Measurements from ENCODE around the gene C19orf38.

The C19orf38 gene

GRCh38 chr19:10828981-10829821 is 19.0 kb upstream of the C19orf38 start:
- TF ChIP-seq RARB (CRISPR knock-in tag; IDR thresholded peaks at IDR 0.05), result no peak
- TF ChIP-seq ZNF70 (CRISPR knock-in tag; IDR thresholded peaks at IDR 0.05), result no peak
- no peak for TF ChIP-seq PPARA (CRISPR knock-in tag; IDR thresholded peaks at IDR 0.05; ENCODE audit: borderline replicate concordance)
- TF ChIP-seq, protein P1, sequence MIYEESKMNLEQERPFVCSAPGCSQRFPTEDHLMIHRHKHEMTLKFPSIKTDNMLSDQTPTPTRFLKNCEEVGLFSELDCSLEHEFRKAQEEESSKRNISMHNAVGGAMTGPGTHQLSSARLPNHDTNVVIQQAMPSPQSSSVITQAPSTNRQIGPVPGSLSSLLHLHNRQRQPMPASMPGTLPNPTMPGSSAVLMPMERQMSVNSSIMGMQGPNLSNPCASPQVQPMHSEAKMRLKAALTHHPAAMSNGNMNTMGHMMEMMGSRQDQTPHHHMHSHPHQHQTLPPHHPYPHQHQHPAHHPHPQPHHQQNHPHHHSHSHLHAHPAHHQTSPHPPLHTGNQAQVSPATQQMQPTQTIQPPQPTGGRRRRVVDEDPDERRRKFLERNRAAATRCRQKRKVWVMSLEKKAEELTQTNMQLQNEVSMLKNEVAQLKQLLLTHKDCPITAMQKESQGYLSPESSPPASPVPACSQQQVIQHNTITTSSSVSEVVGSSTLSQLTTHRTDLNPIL (CRISPR knock-in tag; IDR thresholded peaks at IDR 0.05; ENCODE audit: low read depth), result no peak
- no peak for TF ChIP-seq ZNF8 (CRISPR knock-in tag; IDR thresholded peaks at IDR 0.05)
- no peak for TF ChIP-seq ZFP30 (CRISPR knock-in tag; IDR thresholded peaks at IDR 0.05)
- ATAC-seq, result peak; percentile 45

GRCh38 chr19:10829967-10830366 is 18.2 kb upstream of the C19orf38 start:
- no peak for TF ChIP-seq TCF4 (CRISPR knock-in tag; IDR thresholded peaks at IDR 0.05; ENCODE audit: borderline replicate concordance)
- TF ChIP-seq ISL1 (CRISPR knock-in tag; IDR thresholded peaks at IDR 0.05), result no peak
- TF ChIP-seq ZNF70 (CRISPR knock-in tag; IDR thresholded peaks at IDR 0.05), result no peak
- no peak for TF ChIP-seq ESRRG (CRISPR knock-in tag; IDR thresholded peaks at IDR 0.05)
- TF ChIP-seq GLIS3 (CRISPR knock-in tag; IDR thresholded peaks at IDR 0.05), result no peak
- no peak for ATAC-seq

DNA sequence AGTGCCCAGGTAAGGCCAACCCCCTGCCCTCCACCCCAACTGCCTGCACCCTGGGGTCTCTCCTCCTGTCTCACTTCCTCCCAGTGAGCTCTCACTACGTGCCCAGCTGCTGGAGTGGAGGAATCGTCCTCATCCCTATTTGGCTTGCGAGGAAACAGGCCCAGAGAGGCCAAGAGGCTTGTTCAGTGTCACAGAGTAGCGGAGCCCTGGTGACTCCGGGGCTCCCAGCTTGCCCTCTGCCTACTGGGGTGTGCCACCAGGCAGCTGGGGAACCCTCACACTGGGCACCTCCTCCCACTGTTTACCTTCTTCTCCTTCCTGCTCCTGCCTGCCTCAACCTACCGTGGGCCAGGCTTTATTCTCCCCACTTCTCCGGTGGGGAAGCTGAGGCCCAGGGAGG is 17.8 kb upstream of the C19orf38 start:
- ATAC-seq, result no peak
- TF ChIP-seq TSHZ2 (CRISPR knock-in tag; IDR thresholded peaks at IDR 0.05) (no peak), TCF4 (CRISPR knock-in tag; IDR thresholded peaks at IDR 0.05; ENCODE audit: borderline replicate concordance) (no peak), ARNTL (CRISPR knock-in tag; IDR thresholded peaks at IDR 0.05; ENCODE audit: borderline replicate concordance, low read depth) (no peak), BACH2 (CRISPR knock-in tag; IDR thresholded peaks at IDR 0.05; ENCODE audit: borderline replicate concordance) (no peak), ESRRG (CRISPR knock-in tag; IDR thresholded peaks at IDR 0.05) (no peak), ISL1 (CRISPR knock-in tag; IDR thresholded peaks at IDR 0.05) (no peak), RARB (CRISPR knock-in tag; IDR thresholded peaks at IDR 0.05) (no peak), ZC3H10 (CRISPR knock-in tag; IDR thresholded peaks at IDR 0.05) (no peak), SNAI2 (CRISPR knock-in tag; IDR thresholded peaks at IDR 0.05) (no peak), ZFP3 (CRISPR knock-in tag; IDR thresholded peaks at IDR 0.05) (no peak), ZNF70 (CRISPR knock-in tag; IDR thresholded peaks at IDR 0.05) (no peak), CSDC2 (CRISPR knock-in tag; IDR thresholded peaks at IDR 0.05) (no peak), ZNF565 (CRISPR knock-in tag; conservative IDR thresholded peaks at IDR 0.05; ENCODE audit: low read depth) (no peak), OSR1 (CRISPR knock-in tag; IDR thresholded peaks at IDR 0.05) (no peak), TOX (CRISPR knock-in tag; IDR thresholded peaks at IDR 0.05; ENCODE audit: borderline replicate concordance) (no peak), ZNF8 (CRISPR knock-in tag; IDR thresholded peaks at IDR 0.05) (no peak), PPARA (CRISPR knock-in tag; IDR thresholded peaks at IDR 0.05; ENCODE audit: borderline replicate concordance) (no peak)
- TF ChIP-seq, protein P2, sequence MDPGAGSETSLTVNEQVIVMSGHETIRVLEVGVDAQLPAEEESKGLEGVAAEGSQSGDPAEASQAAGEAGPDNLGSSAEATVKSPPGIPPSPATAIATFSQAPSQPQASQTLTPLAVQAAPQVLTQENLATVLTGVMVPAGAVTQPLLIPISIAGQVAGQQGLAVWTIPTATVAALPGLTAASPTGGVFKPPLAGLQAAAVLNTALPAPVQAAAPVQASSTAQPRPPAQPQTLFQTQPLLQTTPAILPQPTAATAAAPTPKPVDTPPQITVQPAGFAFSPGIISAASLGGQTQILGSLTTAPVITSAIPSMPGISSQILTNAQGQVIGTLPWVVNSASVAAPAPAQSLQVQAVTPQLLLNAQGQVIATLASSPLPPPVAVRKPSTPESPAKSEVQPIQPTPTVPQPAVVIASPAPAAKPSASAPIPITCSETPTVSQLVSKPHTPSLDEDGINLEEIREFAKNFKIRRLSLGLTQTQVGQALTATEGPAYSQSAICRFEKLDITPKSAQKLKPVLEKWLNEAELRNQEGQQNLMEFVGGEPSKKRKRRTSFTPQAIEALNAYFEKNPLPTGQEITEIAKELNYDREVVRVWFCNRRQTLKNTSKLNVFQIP (CRISPR knock-in tag; IDR thresholded peaks at IDR 0.05; ENCODE audit: borderline replicate concordance, low read depth), result no peak
- TF ChIP-seq, protein P1 (CRISPR knock-in tag; IDR thresholded peaks at IDR 0.05; ENCODE audit: low read depth), result no peak
- TF ChIP-seq, protein P3, sequence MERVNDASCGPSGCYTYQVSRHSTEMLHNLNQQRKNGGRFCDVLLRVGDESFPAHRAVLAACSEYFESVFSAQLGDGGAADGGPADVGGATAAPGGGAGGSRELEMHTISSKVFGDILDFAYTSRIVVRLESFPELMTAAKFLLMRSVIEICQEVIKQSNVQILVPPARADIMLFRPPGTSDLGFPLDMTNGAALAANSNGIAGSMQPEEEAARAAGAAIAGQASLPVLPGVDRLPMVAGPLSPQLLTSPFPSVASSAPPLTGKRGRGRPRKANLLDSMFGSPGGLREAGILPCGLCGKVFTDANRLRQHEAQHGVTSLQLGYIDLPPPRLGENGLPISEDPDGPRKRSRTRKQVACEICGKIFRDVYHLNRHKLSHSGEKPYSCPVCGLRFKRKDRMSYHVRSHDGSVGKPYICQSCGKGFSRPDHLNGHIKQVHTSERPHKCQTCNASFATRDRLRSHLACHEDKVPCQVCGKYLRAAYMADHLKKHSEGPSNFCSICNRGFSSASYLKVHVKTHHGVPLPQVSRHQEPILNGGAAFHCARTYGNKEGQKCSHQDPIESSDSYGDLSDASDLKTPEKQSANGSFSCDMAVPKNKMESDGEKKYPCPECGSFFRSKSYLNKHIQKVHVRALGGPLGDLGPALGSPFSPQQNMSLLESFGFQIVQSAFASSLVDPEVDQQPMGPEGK (CRISPR knock-in tag; IDR thresholded peaks at IDR 0.05; ENCODE audit: borderline replicate concordance), result no peak

Measured in SK-N-SH treated with all-trans-retinoic acid at 6 μM for 48 hours (cell line).